KMS-11 (cell line): Measurements from ENCODE around the gene CDKN1C.

Source experiments
- H2AFZ ChIP-seq: fragments of 200-600 bp; sonication (generic); 2 replicates; pipeline ENCODE4 v1.6.1; 2016; ENCODE audit warnings: antibody characterized with exemption, mixed run types, low read depth
- H3K27ac ChIP-seq: fragments of 200-600 bp; sonication (generic); 2 replicates; pipeline ENCODE4 v1.6.1; 2016; ENCODE audit warnings: mild to moderate bottlenecking, mixed run types
- H3K27me3 ChIP-seq: fragments of 200-600 bp; sonication (generic); 2 replicates; pipeline ENCODE4 v1.6.1; 2017; ENCODE audit warnings: mild to moderate bottlenecking, low read depth, mixed run types, moderate library complexity; ENCODE audit not compliant: insufficient read depth
- H3K36me3 ChIP-seq: fragments of 200-600 bp; sonication (generic); 2 replicates; pipeline ENCODE4 v1.6.1; 2017; ENCODE audit warnings: mild to moderate bottlenecking, mixed run types; ENCODE audit not compliant: insufficient read depth
- H3K4me1 ChIP-seq: fragments of 200-600 bp; sonication (generic); 2 replicates; pipeline ENCODE4 v1.6.1; 2016; ENCODE audit warnings: mild to moderate bottlenecking, low read depth, mixed run types; ENCODE audit not compliant: poor library complexity, severe bottlenecking
- H3K4me2 ChIP-seq: fragments of 200-600 bp; sonication (generic); 2 replicates; pipeline ENCODE4 v1.7.0; 2016; ENCODE audit warnings: mild to moderate bottlenecking, mixed run types
- H3K4me3 ChIP-seq: fragments of 200-600 bp; sonication (generic); IDR thresholded peaks from 2 replicates; pipeline ENCODE4 v1.6.1; 2017; ENCODE audit warnings: low read depth, low read length, mixed read lengths; ENCODE audit not compliant: insufficient read depth
- H3K79me2 ChIP-seq: fragments of 200-600 bp; sonication (generic); 2 replicates; pipeline ENCODE4 v1.6.1; 2016; ENCODE audit warnings: low read depth, mixed run types; ENCODE audit not compliant: insufficient read depth
- H3K9ac ChIP-seq: fragments of 200-600 bp; sonication (generic); 2 replicates; pipeline ENCODE4 v1.6.1; 2016; ENCODE audit warnings: mild to moderate bottlenecking, mixed run types
- H4K20me1 ChIP-seq: fragments of 200-600 bp; sonication (generic); 2 replicates; pipeline ENCODE4 v1.6.1; 2016; ENCODE audit warnings: mild to moderate bottlenecking, mixed run types; ENCODE audit not compliant: insufficient read depth
- TF ChIP-seq, protein P1 (sequence below): fragments of 200-600 bp; sonication (generic); conservative IDR thresholded peaks from 2 replicates; pipeline ENCODE4 v1.6.1; 2017; ENCODE audit warnings: low read depth, mild to moderate bottlenecking, antibody characterized with exemption, low read length, moderate library complexity, mixed read lengths

CDKN1C gene

DNA sequence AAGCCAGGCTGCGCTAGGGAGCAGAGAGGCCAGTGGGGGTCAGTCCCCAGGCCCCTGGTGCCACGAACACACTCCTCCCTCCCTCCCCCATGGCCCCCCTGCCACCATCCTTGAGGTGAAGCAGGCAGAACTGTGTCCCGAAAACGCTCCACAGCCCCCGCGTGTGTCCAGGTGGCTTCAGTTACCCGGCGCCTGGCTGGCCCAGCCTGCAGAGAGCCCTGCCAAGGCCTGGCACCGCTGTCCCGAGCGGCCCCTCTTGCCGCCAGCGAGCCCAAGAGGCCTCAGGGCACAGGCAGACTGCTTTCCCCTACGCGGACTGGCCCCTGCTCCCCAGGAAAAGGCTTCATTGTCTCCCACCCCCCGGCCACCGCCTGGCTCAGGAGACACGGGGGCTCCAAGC, 27.7 kb downstream of the CDKN1C start:
- Histone ChIP-seq H3K27me3 (0 out of 2 replicates have a peak, but pooled peaks cover 3% of the 10 kb centered on the region), H3K4me2 (no peak overlapping the region), H3K27ac (no peak overlapping the region), H3K4me3 (no peak overlapping the region), H3K36me3 (no peaks in the 10 kb centered on the region), H3K4me1 (no peaks in the 10 kb centered on the region), H4K20me1 (no peaks in the 10 kb centered on the region), H3K9ac (no peak overlapping the region), H2AFZ (no peak overlapping the region), H3K79me2 (no peaks in the 10 kb centered on the region)
- TF ChIP-seq, protein P1, sequence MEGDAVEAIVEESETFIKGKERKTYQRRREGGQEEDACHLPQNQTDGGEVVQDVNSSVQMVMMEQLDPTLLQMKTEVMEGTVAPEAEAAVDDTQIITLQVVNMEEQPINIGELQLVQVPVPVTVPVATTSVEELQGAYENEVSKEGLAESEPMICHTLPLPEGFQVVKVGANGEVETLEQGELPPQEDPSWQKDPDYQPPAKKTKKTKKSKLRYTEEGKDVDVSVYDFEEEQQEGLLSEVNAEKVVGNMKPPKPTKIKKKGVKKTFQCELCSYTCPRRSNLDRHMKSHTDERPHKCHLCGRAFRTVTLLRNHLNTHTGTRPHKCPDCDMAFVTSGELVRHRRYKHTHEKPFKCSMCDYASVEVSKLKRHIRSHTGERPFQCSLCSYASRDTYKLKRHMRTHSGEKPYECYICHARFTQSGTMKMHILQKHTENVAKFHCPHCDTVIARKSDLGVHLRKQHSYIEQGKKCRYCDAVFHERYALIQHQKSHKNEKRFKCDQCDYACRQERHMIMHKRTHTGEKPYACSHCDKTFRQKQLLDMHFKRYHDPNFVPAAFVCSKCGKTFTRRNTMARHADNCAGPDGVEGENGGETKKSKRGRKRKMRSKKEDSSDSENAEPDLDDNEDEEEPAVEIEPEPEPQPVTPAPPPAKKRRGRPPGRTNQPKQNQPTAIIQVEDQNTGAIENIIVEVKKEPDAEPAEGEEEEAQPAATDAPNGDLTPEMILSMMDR = no peak

DNA sequence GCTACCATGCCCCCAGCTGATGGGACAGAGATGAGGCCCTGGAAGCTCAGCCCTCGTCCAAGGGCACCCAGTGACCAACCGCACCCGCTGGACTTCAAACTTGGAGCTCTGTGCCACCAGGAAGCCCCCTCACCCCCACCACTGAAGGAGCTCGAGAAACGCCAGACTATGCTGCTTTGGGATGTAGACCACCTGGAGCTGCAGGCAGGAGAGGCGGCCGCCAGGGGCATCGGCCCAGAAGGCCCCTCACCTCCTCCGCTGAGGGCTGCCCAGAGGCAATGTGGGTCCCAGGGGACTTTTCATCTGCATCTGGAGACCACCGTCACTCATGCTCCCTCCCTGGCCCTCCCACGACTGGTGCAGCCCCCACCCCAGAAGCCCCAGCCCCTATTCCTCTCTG, 28.3 kb downstream of the CDKN1C start:
- H3K4me1 ChIP-seq = no peaks in the 10 kb centered on the region
- no peak overlapping the region for H2AFZ ChIP-seq
- H3K27ac ChIP-seq = no peak overlapping the region
- no peaks in the 10 kb centered on the region for H3K79me2 ChIP-seq
- H3K36me3 ChIP-seq = no peaks in the 10 kb centered on the region
- no peak overlapping the region for H3K4me2 ChIP-seq
- H3K27me3 ChIP-seq = 0 out of 2 replicates have a peak, but pooled peaks cover 3% of the 10 kb centered on the region
- no peak overlapping the region for H3K4me3 ChIP-seq
- no peaks in the 10 kb centered on the region for H4K20me1 ChIP-seq
- H3K9ac ChIP-seq = no peak overlapping the region
- TF ChIP-seq, protein P1 = no peak

DNA sequence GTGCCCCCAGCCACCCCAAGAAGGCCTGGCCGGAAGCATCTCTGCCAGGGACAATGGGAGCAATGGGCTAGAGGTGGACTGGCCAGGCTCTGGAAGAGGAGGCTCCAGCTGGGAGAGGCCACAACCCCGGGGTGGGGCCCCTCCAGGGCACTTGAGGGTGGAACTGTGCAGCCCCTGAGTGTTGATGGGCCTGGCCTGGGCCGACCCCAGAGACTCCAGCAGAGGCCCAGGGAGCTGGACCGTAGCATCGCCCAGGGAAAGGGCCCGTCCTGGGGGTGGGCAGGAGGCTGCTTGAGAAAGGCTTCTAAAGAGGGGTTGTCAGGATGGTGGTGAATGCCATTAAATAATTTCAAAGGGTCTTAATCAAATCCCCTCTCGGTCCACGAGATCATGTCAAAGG, 30.4 kb downstream of the CDKN1C start:
- Histone ChIP-seq H3K27me3 (no peaks in the 10 kb centered on the region), H3K27ac (no peak overlapping the region), H3K9ac (no peak overlapping the region), H3K36me3 (no peaks in the 10 kb centered on the region), H3K4me3 (no peak overlapping the region), H4K20me1 (no peaks in the 10 kb centered on the region), H3K4me2 (no peak overlapping the region), H3K4me1 (no peaks in the 10 kb centered on the region), H2AFZ (no peak overlapping the region), H3K79me2 (no peaks in the 10 kb centered on the region)
- TF ChIP-seq, protein P1 = no peak

DNA sequence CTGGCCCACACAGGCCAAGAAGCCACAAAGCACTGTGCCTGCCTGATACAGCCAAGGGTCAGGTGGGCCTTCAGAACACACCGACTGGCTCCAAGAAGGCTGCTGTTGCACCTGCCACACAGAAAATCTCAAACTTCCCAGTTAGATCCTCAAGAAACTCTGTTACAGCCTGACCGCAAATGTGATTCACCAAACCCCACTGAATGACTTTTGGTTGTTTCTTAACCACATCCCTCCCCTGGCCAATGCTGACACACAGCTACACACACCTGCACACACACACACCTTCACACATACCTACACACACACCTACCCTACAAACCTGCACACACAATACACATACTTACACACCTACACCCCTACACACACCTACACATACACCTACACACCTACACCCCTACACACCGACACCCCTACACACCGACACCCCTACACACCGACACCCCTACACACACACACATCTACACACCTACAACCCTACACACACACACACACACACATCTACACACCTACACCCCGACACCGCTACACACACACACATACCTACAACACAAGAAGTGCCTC, 31.5 kb downstream of the CDKN1C start:
- Histone ChIP-seq H3K4me1 (no peaks in the 10 kb centered on the region), H3K36me3 (no peaks in the 10 kb centered on the region), H3K27me3 (no peaks in the 10 kb centered on the region), H2AFZ (no peak overlapping the region), H3K79me2 (no peaks in the 10 kb centered on the region), H3K27ac (no peak overlapping the region), H4K20me1 (no peaks in the 10 kb centered on the region), H3K4me3 (no peak overlapping the region), H3K4me2 (no peak overlapping the region), H3K9ac (no peak overlapping the region)
- TF ChIP-seq, protein P1 = no peak
